ENCODE measurements around the gene CLPSL2. TPM values are rescaled to one million over a fixed set of nuclear protein-coding genes. Genes with fewer than 3 reads are reported as not detected.

Gene CLPSL2
- total and polyA plus RNA-seq, 10 of the 15 experiments (the other 5 are each of a cell fraction or from before 2014, with no cell fraction given) = 0.32 to 1.3 TPM; not detected in 8

GRCh38 chr6:35823601-35824000 lies 47.2 kb downstream of the CLPSL2 start (continued):
- TF ChIP-seq USF2 (IDR thresholded peaks at IDR 0.05; ENCODE audit: borderline replicate concordance, low read depth, low read length) (no peak), ZBTB33 (IDR thresholded peaks at IDR 0.05) (no peak)

GRCh38 chr6:35824552-35825192 lies 48.3 kb downstream of the CLPSL2 start:
- no peaks in the 10 kb centered on the region for H3K9me3 ChIP-seq (replicated peaks; ENCODE audit: control insufficient read depth, insufficient read depth, low read length)
- no peak overlapping the region for H3K27ac ChIP-seq (ENCODE audit: control insufficient read depth, insufficient read depth)
- H3K27me3 ChIP-seq (replicated peaks in 1 of 2; ENCODE audit: control insufficient read depth in 2 of 2, insufficient read depth in 2 of 2, low read length in 1 of 2) = no peaks in the 10 kb centered on the region
- no peaks in the 10 kb centered on the region for H3K4me1 ChIP-seq (ENCODE audit: control insufficient read depth, insufficient read depth, low read length)
- H3K4me2 ChIP-seq (ENCODE audit: control insufficient read depth, insufficient read depth) = no peak overlapping the region
- H3K79me2 ChIP-seq (ENCODE audit: control insufficient read depth, insufficient read depth, low read length) = no peaks in the 10 kb centered on the region
- CTCF ChIA-PET = no interaction called here
- in situ Hi-C loops (cut with MboI) = no loop called here
- ATAC-seq (no peak), DNase-seq (ENCODE audit: low read depth, low spot score) (no peak), FAIRE-seq (no peak)
- no peaks in the 10 kb centered on the region for H4K20me1 ChIP-seq (ENCODE audit: control insufficient read depth, insufficient read depth)
- no peaks in the 10 kb centered on the region for H3K36me3 ChIP-seq (ENCODE audit: control insufficient read depth in 2 of 2, insufficient read depth in 2 of 2, low read length in 1 of 2)
- 42% methylated on average over 5 of the region's 5 CpGs for WGBS (ENCODE audit: insufficient coverage, insufficient replicate concordance, low lambda C conversion rate, missing lambda C conversion rate)
- BruUV-seq (replicated peaks) = no TSS peak
- H3K4me3 ChIP-seq = no peak overlapping the region
- intact Hi-C loops (cut with micrococcal nuclease; ENCODE audit: unreplicated experiment) = no loop called here
- H3K9ac ChIP-seq (ENCODE audit: control insufficient read depth, insufficient read depth, low read length) = no peak overlapping the region
- SMC1A ChIA-PET (ENCODE audit: uncharacterized antibody, unreplicated experiment) = interaction anchor here (2.1 kb wide), 1 partner anchor 10 kb away, joined by 6 read pairs; no protein-coding TSS in a partner anchor
- RAD21 ChIA-PET (ENCODE audit: unreplicated experiment) = no interaction called here
- H2AFZ ChIP-seq (ENCODE audit: control insufficient read depth, low read depth, low read length) = no peak overlapping the region
- POLR2A ChIA-PET = no interaction called here
- no peak for TF ChIP-seq TCF3 (IDR thresholded peaks at IDR 0.05; ENCODE audit: borderline replicate concordance, insufficient read depth, low read depth, low read length)
- TF ChIP-seq ZNF687 (IDR thresholded peaks at IDR 0.05) = no peak
- no peak for TF ChIP-seq CEBPZ (IDR thresholded peaks at IDR 0.05; ENCODE audit: low read depth, low read length)
- no peak for TF ChIP-seq MYB (IDR thresholded peaks at IDR 0.05; ENCODE audit: borderline replicate concordance, low read depth, low read length)
- TF ChIP-seq LARP7 (IDR thresholded peaks at IDR 0.05) = no peak
- no peak for TF ChIP-seq PKNOX1 (IDR thresholded peaks at IDR 0.05)
- no peak for TF ChIP-seq RBBP5 (conservative IDR thresholded peaks at IDR 0.05)
- no peak for TF ChIP-seq SREBF2 (IDR thresholded peaks at IDR 0.05; ENCODE audit: low read length)
- no peak for TF ChIP-seq IKZF2 (IDR thresholded peaks at IDR 0.05)
